Cortex of kidney (tissue), 1 donor: ENCODE measurements around the gene CCNC.
"Not testable (repeated sequence)": the region's sequence is repeated elsewhere in the genome, so short reads cannot be mapped to it uniquely, and the experiment has no call there.

Experiments
- DNase-seq: peaks from one replicate; lab custom pipeline; 2025; lab: John Stamatoyannopoulos, UW

Gene CCNC

GRCh38 chr6:99602520-99603420 lies 34.3 kb upstream of the CCNC start:
- no peak for DNase-seq

- DNase-seq: not testable (repeated sequence)
Observed at GRCh38 chr6:99594696-99595095, 26.2 kb upstream of the CCNC start.

- no peak for DNase-seq
Observed at GRCh38 chr6:99592900-99593299, 24.4 kb upstream of the CCNC start.

- DNase-seq: no peak
Observed at GRCh38 chr6:99591673-99592364, 23.4 kb upstream of the CCNC start.

- no peak for DNase-seq
Observed at GRCh38 chr6:99590728-99591672, 22.5 kb upstream of the CCNC start.

GRCh38 chr6:99589907-99590493 lies 21.5 kb upstream of the CCNC start:
- DNase-seq: no peak

- DNase-seq: no peak
Observed at GRCh38 chr6:99589290-99589672, 20.8 kb upstream of the CCNC start.

- DNase-seq: no peak
Observed at GRCh38 chr6:99588618-99589289, 20.3 kb upstream of the CCNC start.

- no peak for DNase-seq
Observed at GRCh38 chr6:99587792-99588191, 19.3 kb upstream of the CCNC start.

GRCh38 chr6:99579781-99580180 lies 11.3 kb upstream of the CCNC start:
- DNase-seq: no peak

- no peak for DNase-seq
Observed at GRCh38 chr6:99575544-99576227, 7.2 kb upstream of the CCNC start.

- DNase-seq: no peak
Observed at GRCh38 chr6:99573980-99574617, 5.6 kb upstream of the CCNC start.

- DNase-seq: no peak
Observed at GRCh38 chr6:99563056-99563723, 5.3 kb downstream of the CCNC start.

- no peak for DNase-seq
Observed at GRCh38 chr6:99560668-99561067, 7.8 kb downstream of the CCNC start.

- no peak for DNase-seq
Observed at GRCh38 chr6:99559057-99559456, 9.4 kb downstream of the CCNC start.

- DNase-seq: no peak
Observed at GRCh38 chr6:99553888-99554287, 14.6 kb downstream of the CCNC start.

- no peak for DNase-seq
Observed at GRCh38 chr6:99550046-99550748, 18.3 kb downstream of the CCNC start.

- no peak for DNase-seq
Observed at GRCh38 chr6:99548706-99549105, 19.8 kb downstream of the CCNC start.

GRCh38 chr6:99547526-99547925 lies 20.9 kb downstream of the CCNC start:
- DNase-seq: no peak
